Measurements from ENCODE around the gene PCNX2. TPM values are rescaled to one million over a fixed set of nuclear protein-coding genes. Genes with fewer than 3 reads are reported as not detected.

PCNX2 gene
- total and polyA plus RNA-seq, 2 of the 8 experiments (the other 6 are each of a cell fraction or from before 2014, with no cell fraction given) = 46.1 to 57.6 TPM

DNA sequence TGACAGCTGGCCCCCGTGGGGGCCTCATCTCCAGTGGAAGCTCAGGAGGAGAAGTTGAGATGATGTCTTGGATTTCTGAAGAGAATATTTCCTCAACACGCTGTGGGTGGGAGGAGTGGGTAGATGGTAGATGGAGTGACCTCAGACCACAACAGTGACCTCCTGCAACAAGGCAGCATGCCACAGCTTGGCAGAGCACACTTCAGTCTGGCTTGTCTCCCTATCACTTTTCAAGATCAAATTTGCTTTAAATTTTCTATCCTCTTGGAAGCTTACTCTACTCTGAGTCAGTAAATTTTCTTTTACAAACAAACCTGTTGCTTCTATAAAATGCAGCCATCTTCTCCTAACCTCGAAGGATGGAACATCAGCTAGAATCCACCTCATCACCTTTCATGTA is 285.4 kb downstream of the PCNX2 start (continued):
- TF ChIP-seq, protein P1, sequence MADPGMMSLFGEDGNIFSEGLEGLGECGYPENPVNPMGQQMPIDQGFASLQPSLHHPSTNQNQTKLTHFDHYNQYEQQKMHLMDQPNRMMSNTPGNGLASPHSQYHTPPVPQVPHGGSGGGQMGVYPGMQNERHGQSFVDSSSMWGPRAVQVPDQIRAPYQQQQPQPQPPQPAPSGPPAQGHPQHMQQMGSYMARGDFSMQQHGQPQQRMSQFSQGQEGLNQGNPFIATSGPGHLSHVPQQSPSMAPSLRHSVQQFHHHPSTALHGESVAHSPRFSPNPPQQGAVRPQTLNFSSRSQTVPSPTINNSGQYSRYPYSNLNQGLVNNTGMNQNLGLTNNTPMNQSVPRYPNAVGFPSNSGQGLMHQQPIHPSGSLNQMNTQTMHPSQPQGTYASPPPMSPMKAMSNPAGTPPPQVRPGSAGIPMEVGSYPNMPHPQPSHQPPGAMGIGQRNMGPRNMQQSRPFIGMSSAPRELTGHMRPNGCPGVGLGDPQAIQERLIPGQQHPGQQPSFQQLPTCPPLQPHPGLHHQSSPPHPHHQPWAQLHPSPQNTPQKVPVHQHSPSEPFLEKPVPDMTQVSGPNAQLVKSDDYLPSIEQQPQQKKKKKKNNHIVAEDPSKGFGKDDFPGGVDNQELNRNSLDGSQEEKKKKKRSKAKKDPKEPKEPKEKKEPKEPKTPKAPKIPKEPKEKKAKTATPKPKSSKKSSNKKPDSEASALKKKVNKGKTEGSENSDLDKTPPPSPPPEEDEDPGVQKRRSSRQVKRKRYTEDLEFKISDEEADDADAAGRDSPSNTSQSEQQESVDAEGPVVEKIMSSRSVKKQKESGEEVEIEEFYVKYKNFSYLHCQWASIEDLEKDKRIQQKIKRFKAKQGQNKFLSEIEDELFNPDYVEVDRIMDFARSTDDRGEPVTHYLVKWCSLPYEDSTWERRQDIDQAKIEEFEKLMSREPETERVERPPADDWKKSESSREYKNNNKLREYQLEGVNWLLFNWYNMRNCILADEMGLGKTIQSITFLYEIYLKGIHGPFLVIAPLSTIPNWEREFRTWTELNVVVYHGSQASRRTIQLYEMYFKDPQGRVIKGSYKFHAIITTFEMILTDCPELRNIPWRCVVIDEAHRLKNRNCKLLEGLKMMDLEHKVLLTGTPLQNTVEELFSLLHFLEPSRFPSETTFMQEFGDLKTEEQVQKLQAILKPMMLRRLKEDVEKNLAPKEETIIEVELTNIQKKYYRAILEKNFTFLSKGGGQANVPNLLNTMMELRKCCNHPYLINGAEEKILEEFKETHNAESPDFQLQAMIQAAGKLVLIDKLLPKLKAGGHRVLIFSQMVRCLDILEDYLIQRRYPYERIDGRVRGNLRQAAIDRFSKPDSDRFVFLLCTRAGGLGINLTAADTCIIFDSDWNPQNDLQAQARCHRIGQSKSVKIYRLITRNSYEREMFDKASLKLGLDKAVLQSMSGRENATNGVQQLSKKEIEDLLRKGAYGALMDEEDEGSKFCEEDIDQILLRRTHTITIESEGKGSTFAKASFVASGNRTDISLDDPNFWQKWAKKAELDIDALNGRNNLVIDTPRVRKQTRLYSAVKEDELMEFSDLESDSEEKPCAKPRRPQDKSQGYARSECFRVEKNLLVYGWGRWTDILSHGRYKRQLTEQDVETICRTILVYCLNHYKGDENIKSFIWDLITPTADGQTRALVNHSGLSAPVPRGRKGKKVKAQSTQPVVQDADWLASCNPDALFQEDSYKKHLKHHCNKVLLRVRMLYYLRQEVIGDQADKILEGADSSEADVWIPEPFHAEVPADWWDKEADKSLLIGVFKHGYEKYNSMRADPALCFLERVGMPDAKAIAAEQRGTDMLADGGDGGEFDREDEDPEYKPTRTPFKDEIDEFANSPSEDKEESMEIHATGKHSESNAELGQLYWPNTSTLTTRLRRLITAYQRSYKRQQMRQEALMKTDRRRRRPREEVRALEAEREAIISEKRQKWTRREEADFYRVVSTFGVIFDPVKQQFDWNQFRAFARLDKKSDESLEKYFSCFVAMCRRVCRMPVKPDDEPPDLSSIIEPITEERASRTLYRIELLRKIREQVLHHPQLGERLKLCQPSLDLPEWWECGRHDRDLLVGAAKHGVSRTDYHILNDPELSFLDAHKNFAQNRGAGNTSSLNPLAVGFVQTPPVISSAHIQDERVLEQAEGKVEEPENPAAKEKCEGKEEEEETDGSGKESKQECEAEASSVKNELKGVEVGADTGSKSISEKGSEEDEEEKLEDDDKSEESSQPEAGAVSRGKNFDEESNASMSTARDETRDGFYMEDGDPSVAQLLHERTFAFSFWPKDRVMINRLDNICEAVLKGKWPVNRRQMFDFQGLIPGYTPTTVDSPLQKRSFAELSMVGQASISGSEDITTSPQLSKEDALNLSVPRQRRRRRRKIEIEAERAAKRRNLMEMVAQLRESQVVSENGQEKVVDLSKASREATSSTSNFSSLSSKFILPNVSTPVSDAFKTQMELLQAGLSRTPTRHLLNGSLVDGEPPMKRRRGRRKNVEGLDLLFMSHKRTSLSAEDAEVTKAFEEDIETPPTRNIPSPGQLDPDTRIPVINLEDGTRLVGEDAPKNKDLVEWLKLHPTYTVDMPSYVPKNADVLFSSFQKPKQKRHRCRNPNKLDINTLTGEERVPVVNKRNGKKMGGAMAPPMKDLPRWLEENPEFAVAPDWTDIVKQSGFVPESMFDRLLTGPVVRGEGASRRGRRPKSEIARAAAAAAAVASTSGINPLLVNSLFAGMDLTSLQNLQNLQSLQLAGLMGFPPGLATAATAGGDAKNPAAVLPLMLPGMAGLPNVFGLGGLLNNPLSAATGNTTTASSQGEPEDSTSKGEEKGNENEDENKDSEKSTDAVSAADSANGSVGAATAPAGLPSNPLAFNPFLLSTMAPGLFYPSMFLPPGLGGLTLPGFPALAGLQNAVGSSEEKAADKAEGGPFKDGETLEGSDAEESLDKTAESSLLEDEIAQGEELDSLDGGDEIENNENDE (IDR thresholded peaks at IDR 0.05; ENCODE audit: insufficient replicate concordance, low read length) = no peak
- TF ChIP-seq MAX (IDR thresholded peaks at IDR 0.05) (no peak), GTF2F1 (IDR thresholded peaks at IDR 0.05; ENCODE audit: borderline replicate concordance, low read depth, low read length) (no peak), SIRT6 (IDR thresholded peaks at IDR 0.05; ENCODE audit: low read length) (no peak), RBBP5 (IDR thresholded peaks at IDR 0.05; ENCODE audit: borderline replicate concordance, low read depth, low read length) (no peak)
